ENCODE data around the gene CDC42BPB.

DNA sequence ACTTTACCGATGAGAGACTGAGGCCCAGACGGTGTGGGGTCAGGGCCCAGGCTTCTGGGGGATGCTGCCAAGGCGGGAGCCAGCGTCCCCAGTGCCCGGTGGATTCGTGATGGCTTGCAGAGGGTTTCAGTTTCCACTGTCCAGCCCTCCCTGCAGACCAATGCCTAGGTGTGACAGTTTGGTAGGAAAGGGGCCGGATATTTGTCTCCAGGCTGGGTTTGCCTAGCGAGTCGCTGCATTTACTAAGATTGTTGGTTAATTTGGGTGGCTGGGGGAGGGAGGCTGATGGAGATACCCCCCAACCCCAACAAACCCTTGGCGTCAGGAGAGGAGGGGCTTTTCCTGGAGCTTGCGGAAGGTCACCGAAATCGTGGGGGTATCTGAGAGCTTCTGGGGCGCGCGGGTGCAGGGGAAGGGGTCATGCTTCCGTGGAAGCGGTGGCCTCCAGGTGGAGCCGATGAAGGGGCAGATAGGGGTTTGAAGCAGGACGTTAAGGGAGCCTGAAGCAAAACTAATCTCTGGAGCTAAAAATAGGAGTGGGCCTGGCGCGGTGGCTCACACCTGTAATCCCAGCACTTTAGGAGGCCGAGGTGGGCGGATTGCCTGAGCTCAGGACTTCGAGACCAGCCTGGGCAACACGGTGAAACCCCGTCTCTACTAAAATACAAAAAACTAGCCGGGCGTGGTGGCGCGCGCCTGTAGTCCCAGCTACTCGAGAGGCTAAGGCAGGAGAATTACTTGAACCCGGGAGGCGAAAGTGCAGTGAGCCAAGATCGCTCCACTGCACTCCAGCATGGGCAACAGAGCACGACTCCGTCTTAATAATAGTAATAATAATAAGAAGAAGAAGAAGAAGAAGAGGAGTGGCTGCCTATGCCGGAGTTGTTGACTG lies 1.1 kb upstream of the CDC42BPB start:
- TF ChIP-seq FOXP1 (IDR thresholded peaks at IDR 0.05) (no peak), FOXP1 (CRISPR knock-in tag; IDR thresholded peaks at IDR 0.05) (no peak), POLR2AphosphoS5 (IDR thresholded peaks at IDR 0.05; ENCODE audit: low read depth, low read length) (no peak), TAF1 (CRISPR knock-in tag; IDR thresholded peaks at IDR 0.05) (no peak), HDAC2 (CRISPR knock-in tag; IDR thresholded peaks at IDR 0.05) (no peak), GABPA (IDR thresholded peaks at IDR 0.05; ENCODE audit: low read depth, low read length) (no peak), GABPA (CRISPR knock-in tag; IDR thresholded peaks at IDR 0.05; ENCODE audit: low read depth) (no peak)
- TF ChIP-seq, protein P1, sequence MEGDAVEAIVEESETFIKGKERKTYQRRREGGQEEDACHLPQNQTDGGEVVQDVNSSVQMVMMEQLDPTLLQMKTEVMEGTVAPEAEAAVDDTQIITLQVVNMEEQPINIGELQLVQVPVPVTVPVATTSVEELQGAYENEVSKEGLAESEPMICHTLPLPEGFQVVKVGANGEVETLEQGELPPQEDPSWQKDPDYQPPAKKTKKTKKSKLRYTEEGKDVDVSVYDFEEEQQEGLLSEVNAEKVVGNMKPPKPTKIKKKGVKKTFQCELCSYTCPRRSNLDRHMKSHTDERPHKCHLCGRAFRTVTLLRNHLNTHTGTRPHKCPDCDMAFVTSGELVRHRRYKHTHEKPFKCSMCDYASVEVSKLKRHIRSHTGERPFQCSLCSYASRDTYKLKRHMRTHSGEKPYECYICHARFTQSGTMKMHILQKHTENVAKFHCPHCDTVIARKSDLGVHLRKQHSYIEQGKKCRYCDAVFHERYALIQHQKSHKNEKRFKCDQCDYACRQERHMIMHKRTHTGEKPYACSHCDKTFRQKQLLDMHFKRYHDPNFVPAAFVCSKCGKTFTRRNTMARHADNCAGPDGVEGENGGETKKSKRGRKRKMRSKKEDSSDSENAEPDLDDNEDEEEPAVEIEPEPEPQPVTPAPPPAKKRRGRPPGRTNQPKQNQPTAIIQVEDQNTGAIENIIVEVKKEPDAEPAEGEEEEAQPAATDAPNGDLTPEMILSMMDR (CRISPR knock-in tag; IDR thresholded peaks at IDR 0.05): no peak
